Sigmoid colon (tissue), 7 donors: ENCODE data around the gene SDCBP2. TPM values are rescaled to one million over a fixed set of nuclear protein-coding genes. Genes with fewer than 3 reads are reported as not detected.

ENCODE experiments used
- DNase-seq: peaks from one replicate; pipeline ENCODE4 v3.0.0-alpha.2; 2019
- H3K27ac ChIP-seq, 4 donors: fragments of 200-600 bp; sonication (generic); one replicate each; pipeline ENCODE4 v1.5.1; 2016 to 2019; ENCODE audit warnings: mild to moderate bottlenecking in 1 of 4
- H3K27me3 ChIP-seq, 3 donors: fragments of 200-600 bp; sonication (generic); one replicate each; pipeline ENCODE4 v1.5.1; 2019; ENCODE audit warnings: mild to moderate bottlenecking in 1 of 3
- H3K36me3 ChIP-seq, 4 donors: fragments of 200-600 bp; sonication (generic); one replicate each; pipeline ENCODE4 v1.5.1; 2016 to 2019
- H3K4me1 ChIP-seq, 4 donors: fragments of 200-600 bp; sonication (generic); one replicate each; pipeline ENCODE4 v1.5.1; 2017 to 2019
- H3K4me3 ChIP-seq, 4 donors: fragments of 200-600 bp; sonication (generic); one replicate each; pipeline ENCODE4 v1.5.1; 2017 to 2019; ENCODE audit warnings: mild to moderate bottlenecking in 2 of 4, moderate library complexity in 1 of 4
- H3K9me3 ChIP-seq, 4 donors: fragments of 200-600 bp in 3 of 4; sonication (generic) in 3 of 4; one replicate each; pipeline versions ENCODE4 v1.5.1 to v1.6.1; 2013 to 2019
- CTCF ChIP-seq, 4 experiments: fragments of 450-650 bp in 3 of 4; fragments of 200-600 bp in 1 of 4; IDR thresholded peaks; one replicate each; pipeline ENCODE4 v1.5.1; 2016 to 2019; ENCODE audit warnings: antibody characterized with exemption in 4 of 4, mild to moderate bottlenecking in 3 of 4, moderate library complexity in 2 of 4
- EP300 ChIP-seq, 4 donors: sonication (generic); formaldehyde crosslinking; IDR thresholded peaks; one replicate each; pipeline ENCODE4 v1.6.1; 2017; ENCODE audit warnings: antibody characterized with exemption in 4 of 4
- POLR2A ChIP-seq, 2 donors: fragments of 450-650 bp; IDR thresholded peaks; one replicate each; pipeline ENCODE4 v1.6.1; 2016; ENCODE audit warnings: antibody characterized with exemption in 2 of 2, mild to moderate bottlenecking in 2 of 2, moderate library complexity in 2 of 2
- POLR2AphosphoS5 ChIP-seq, 4 donors: sonication (generic); formaldehyde crosslinking; IDR thresholded peaks; one replicate each; pipeline ENCODE4 v1.6.1; 2017; ENCODE audit warnings: antibody characterized with exemption in 4 of 4
- WGBS, 2 donors: extraction: QIAGEN DNeasy Blood & Tissue Kit; methylation state at CpG; one replicate each; pipeline ENCODE4 v1.1.7; 2013; 5-methylcytosine and 5-hydroxymethylcytosine counted together
- intact Hi-C: fragments of 100-400 bp; cut with DNase I; formaldehyde crosslinking; loops from one replicate; pipeline ENCODE4 v1.15.1; 2023
- polyA plus RNA-seq, 3 donors: library from polyadenylated mRNA; stranded (reverse); fragments of 200-250 nt; gene quantifications; one replicate each; pipeline ENCODE4 v1.2.3, GENCODE V29; 2013
- total RNA-seq, 4 donors: library from RNA; depleted of rRNA; stranded (reverse); fragments of >200 nt; gene quantifications; one replicate each; pipeline ENCODE4 v1.1.0, GENCODE V29; 2016
- donor health status: healthy with polysubstance abuse.
- donor health status: Bipolar disorder and iron deficiency.
- donor health status: healthy.

Gene SDCBP2
- total and polyA plus RNA-seq, 7 donors: 1.1 to 724 (median 3.6) TPM

DNA sequence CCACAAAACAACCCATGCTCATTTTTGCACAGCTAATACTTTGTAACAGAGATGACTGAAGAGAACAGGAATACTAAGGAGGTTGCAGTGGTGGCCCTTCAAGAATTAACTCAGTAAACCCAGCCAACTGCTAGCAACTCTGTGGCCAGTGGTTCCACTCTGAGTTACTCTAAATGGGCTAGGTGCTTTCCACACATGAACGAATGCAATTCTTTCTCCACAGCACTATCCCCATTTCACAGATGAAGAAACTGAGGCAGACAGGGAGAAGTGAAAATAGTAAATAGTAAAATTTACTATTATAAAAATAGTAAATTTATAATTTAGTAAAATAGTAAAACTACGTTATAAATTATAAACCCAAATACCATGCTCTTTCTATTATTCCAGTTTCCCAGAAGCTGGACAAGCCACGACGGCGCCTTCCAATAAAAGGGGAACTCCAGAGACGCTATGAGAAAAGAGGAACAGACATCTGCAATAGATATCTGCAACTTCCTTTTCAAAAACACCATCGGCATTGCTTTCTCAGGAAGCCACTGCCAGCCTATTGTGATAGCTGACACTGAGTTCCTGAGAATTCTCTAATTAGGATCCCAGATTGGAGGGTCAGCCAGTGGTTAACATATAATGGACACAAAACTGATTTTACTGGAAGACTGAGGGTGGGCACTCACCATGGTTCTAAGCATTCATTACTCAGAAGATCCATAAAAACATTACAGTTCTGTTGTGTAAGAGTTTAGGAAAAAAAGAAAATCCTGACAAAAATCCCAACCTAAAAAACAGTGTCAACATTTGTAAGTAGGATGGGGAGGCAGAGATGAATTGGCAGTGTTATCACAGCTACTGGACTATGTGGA, 47.7 kb upstream of the SDCBP2 start:
- no peak for TF ChIP-seq POLR2AphosphoS5 (IDR thresholded peaks at IDR 0.05)
- no peak for TF ChIP-seq CTCF (IDR thresholded peaks at IDR 0.05)
- no peak for TF ChIP-seq POLR2A (IDR thresholded peaks at IDR 0.05)
- TF ChIP-seq EP300 (IDR thresholded peaks at IDR 0.05): no peak
- peaks cover 0 to 79% (median 48%) of the 10 kb centered on the region in 4 donors for H3K4me1 ChIP-seq
- no peaks in the 10 kb centered on the region for H3K9me3 ChIP-seq
- peak overlapping the region in 2 of 4 donors; percentile 36 to 40 for H3K27ac ChIP-seq
- H3K36me3 ChIP-seq: peaks cover 0 to 13% (median 3%) of the 10 kb centered on the region in 4 donors
- intact Hi-C loops: no loop called here
- DNase-seq: no peak
- WGBS, 2 donors: 52 to 65% methylated on average over 7 of the region's 7 CpGs
- H3K4me3 ChIP-seq: no peak overlapping the region
- no peaks in the 10 kb centered on the region for H3K27me3 ChIP-seq

GRCh38 chr20:1376007-1376406, 47.1 kb upstream of the SDCBP2 start:
- peak overlapping the region in 2 of 4 donors; percentile 36 to 40 for H3K27ac ChIP-seq
- intact Hi-C loops: no loop called here

GRCh38 chr20:1375515-1375914, 46.6 kb upstream of the SDCBP2 start:
- Histone ChIP-seq H3K4me3 (no peak overlapping the region), H3K36me3 (peaks cover 0 to 21% (median 3%) of the 10 kb centered on the region in 4 donors), H3K4me1 (peaks cover 0 to 77% (median 51%) of the 10 kb centered on the region in 4 donors), H3K27me3 (no peaks in the 10 kb centered on the region), H3K9me3 (no peaks in the 10 kb centered on the region), H3K27ac (peak overlapping the region in 2 of 4 donors; percentile 36 to 40)
- intact Hi-C loops: no loop called here
- WGBS, 2 donors: 67 to 73% methylated on average over 8 of the region's 8 CpGs
- TF ChIP-seq CTCF (IDR thresholded peaks at IDR 0.05) (no peak), EP300 (IDR thresholded peaks at IDR 0.05) (no peak), POLR2A (IDR thresholded peaks at IDR 0.05) (no peak), POLR2AphosphoS5 (IDR thresholded peaks at IDR 0.05) (no peak)
- no peak for DNase-seq

More at GRCh38 chr20:1376007-1376406, 47.1 kb upstream of the SDCBP2 start:
- Histone ChIP-seq H3K4me3 (no peak overlapping the region), H3K27me3 (no peaks in the 10 kb centered on the region), H3K9me3 (no peaks in the 10 kb centered on the region), H3K4me1 (peaks cover 0 to 78% (median 48%) of the 10 kb centered on the region in 4 donors), H3K36me3 (peaks cover 0 to 16% (median 3%) of the 10 kb centered on the region in 4 donors)
- no peak for TF ChIP-seq POLR2A (IDR thresholded peaks at IDR 0.05)
- TF ChIP-seq POLR2AphosphoS5 (IDR thresholded peaks at IDR 0.05): no peak
- TF ChIP-seq CTCF (IDR thresholded peaks at IDR 0.05): no peak
- TF ChIP-seq EP300 (IDR thresholded peaks at IDR 0.05): no peak
- 79 to 87% methylated on average over 1 of the region's 1 CpG for WGBS, 2 donors
- DNase-seq: no peak

GRCh38 chr20:1374246-1374645, 45.3 kb upstream of the SDCBP2 start:
- WGBS, 2 donors: 79 to 81% methylated on average over 2 of the region's 2 CpGs
- no peak for TF ChIP-seq POLR2AphosphoS5 (IDR thresholded peaks at IDR 0.05)
- Histone ChIP-seq H3K4me3 (no peak overlapping the region), H3K36me3 (peaks cover 0 to 28% (median 3%) of the 10 kb centered on the region in 4 donors), H3K9me3 (no peaks in the 10 kb centered on the region), H3K4me1 (peaks cover 0 to 67% (median 48%) of the 10 kb centered on the region in 4 donors), H3K27ac (peak overlapping the region in 3 of 4 donors; percentile 34 to 40 (median 36)), H3K27me3 (no peaks in the 10 kb centered on the region)
- no peak for DNase-seq
- intact Hi-C loops: no loop called here

GRCh38 chr20:1373614-1374013, 44.7 kb upstream of the SDCBP2 start:
- Histone ChIP-seq H3K36me3 (peaks cover 0 to 28% (median 3%) of the 10 kb centered on the region in 4 donors), H3K9me3 (no peaks in the 10 kb centered on the region), H3K4me3 (no peak overlapping the region), H3K27ac (peak overlapping the region in 3 of 4 donors; percentile 15 to 36 (median 34)), H3K4me1 (peaks cover 0 to 66% (median 46%) of the 10 kb centered on the region in 4 donors), H3K27me3 (no peaks in the 10 kb centered on the region)
- TF ChIP-seq POLR2AphosphoS5 (IDR thresholded peaks at IDR 0.05) (no peak), POLR2A (IDR thresholded peaks at IDR 0.05) (no peak), CTCF (IDR thresholded peaks at IDR 0.05) (no peak), EP300 (IDR thresholded peaks at IDR 0.05) (no peak)
- no peak for DNase-seq
- 93 to 94% methylated on average over 4 of the region's 4 CpGs for WGBS, 2 donors
- intact Hi-C loops: no loop called here
